CD1c-positive myeloid dendritic cell (primary cell): Measurements from ENCODE around the gene DDX47.
"Not testable (repeated sequence)": the region's sequence is repeated elsewhere in the genome, so short reads cannot be mapped to it uniquely, and the experiment has no call there.

Experiments
- DNase-seq: peaks from one replicate; pipeline ENCODE4 v3.0.0-alpha.2; 2016; ENCODE audit errors: extremely low spot score

DDX47 gene

GRCh38 chr12:12872139-12872933, 59.2 kb downstream of the DDX47 start:
- no peak for DNase-seq

GRCh38 chr12:12872934-12873275, 59.8 kb downstream of the DDX47 start:
- no peak for DNase-seq

- DNase-seq = no peak
Measured at GRCh38 chr12:12874029-12874428, 60.9 kb downstream of the DDX47 start.

DNA sequence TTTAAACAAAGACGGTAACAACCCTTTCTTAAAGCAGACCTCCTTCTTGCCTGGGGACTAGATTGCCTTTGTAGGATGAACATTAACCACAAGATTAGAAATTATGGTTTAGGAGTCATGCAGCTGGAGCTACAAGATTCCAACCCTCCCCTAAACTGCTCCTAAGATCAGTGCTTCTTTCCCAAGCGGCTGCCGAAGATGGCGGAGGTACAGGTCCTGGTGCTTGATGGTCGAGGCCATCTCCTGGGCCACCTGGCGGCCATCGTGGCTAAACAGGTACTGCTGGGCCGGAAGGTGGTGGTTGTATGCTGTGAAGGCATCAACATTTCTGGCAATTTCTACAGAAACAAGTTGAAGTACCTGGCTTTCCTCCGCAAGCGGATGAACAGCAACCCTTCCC, 62.2 kb downstream of the DDX47 start:
- not testable (repeated sequence) for DNase-seq

GRCh38 chr12:12877153-12877768, 64.1 kb downstream of the DDX47 start:
- DNase-seq = no peak

- no peak for DNase-seq
Measured at GRCh38 chr12:12877781-12878455, 64.8 kb downstream of the DDX47 start.
